Measurements from ENCODE around the gene ERC2. TPM values are rescaled to one million over a fixed set of nuclear protein-coding genes. Genes with fewer than 3 reads are reported as not detected.

Gene ERC2
- total and polyA plus RNA-seq, 9 donors = 1.2 to 9.4 (median 5.4) TPM

- Histone ChIP-seq H3K27me3 (no peaks in the 10 kb centered on the region), H3K9me3 (no peaks in the 10 kb centered on the region), H3K4me1 (ENCODE audit: insufficient read depth) (no peaks in the 10 kb centered on the region), H3K4me3 (no peak overlapping the region), H3K27ac (no peak overlapping the region), H3K36me3 (no peaks in the 10 kb centered on the region)
- DNase-seq = no peak
- intact Hi-C loops (cut with DNase I) = no loop called here
- TF ChIP-seq CTCF (IDR thresholded peaks at IDR 0.05) (no peak), EP300 (IDR thresholded peaks at IDR 0.05) (no peak), POLR2A (IDR thresholded peaks at IDR 0.05) (no peak)
Observed at GRCh38 chr3:55880357-55880756, 587.9 kb downstream of the ERC2 start.

GRCh38 chr3:55879901-55880331 is 588.4 kb downstream of the ERC2 start:
- TF ChIP-seq CTCF (IDR thresholded peaks at IDR 0.05) (no peak), POLR2A (IDR thresholded peaks at IDR 0.05) (no peak), EP300 (IDR thresholded peaks at IDR 0.05) (no peak)
- DNase-seq = no peak

GRCh38 chr3:55877703-55878102 is 590.6 kb downstream of the ERC2 start:
- no peak for DNase-seq
- H3K36me3 ChIP-seq = no peaks in the 10 kb centered on the region
- no peaks in the 10 kb centered on the region for H3K27me3 ChIP-seq
- no peaks in the 10 kb centered on the region for H3K9me3 ChIP-seq
- no peak overlapping the region for H3K27ac ChIP-seq
- H3K4me1 ChIP-seq (ENCODE audit: insufficient read depth) = peaks cover 2% of the 10 kb centered on the region
- no peak overlapping the region for H3K4me3 ChIP-seq
- TF ChIP-seq CTCF (IDR thresholded peaks at IDR 0.05) (no peak), EP300 (IDR thresholded peaks at IDR 0.05) (no peak), POLR2A (IDR thresholded peaks at IDR 0.05) (no peak)
- 73 to 81% (median 74%) methylated on average over 4 of the region's 4 CpGs for WGBS, 3 donors
- intact Hi-C loops (cut with DNase I) = no loop called here

More at GRCh38 chr3:55879901-55880331, 588.4 kb downstream of the ERC2 start:
- Histone ChIP-seq H3K4me3 (no peak overlapping the region), H3K4me1 (ENCODE audit: insufficient read depth) (peaks cover under 1% of the 10 kb centered on the region), H3K27ac (no peak overlapping the region), H3K27me3 (no peaks in the 10 kb centered on the region), H3K36me3 (no peaks in the 10 kb centered on the region), H3K9me3 (no peaks in the 10 kb centered on the region)
- intact Hi-C loops (cut with DNase I) = no loop called here
- 27 to 35% (median 30%) methylated on average over 2 of the region's 2 CpGs for WGBS, 3 donors

- peaks cover 2% of the 10 kb centered on the region for H3K4me1 ChIP-seq (ENCODE audit: insufficient read depth)
- intact Hi-C loops (cut with DNase I) = no loop called here
Observed at GRCh38 chr3:55876560-55876959, 591.7 kb downstream of the ERC2 start.

More at GRCh38 chr3:55876560-55876959, 591.7 kb downstream of the ERC2 start:
- no peak for TF ChIP-seq POLR2A (IDR thresholded peaks at IDR 0.05)
- no peak for TF ChIP-seq CTCF (IDR thresholded peaks at IDR 0.05)
- TF ChIP-seq EP300 (IDR thresholded peaks at IDR 0.05) = no peak
- Histone ChIP-seq H3K27me3 (no peaks in the 10 kb centered on the region), H3K9me3 (no peaks in the 10 kb centered on the region), H3K4me3 (no peak overlapping the region), H3K36me3 (no peaks in the 10 kb centered on the region), H3K27ac (no peak overlapping the region)
- DNase-seq = no peak

All from ovary (tissue), 9 donors.